Breast epithelium (tissue), 4 donors: ENCODE results near the gene SLC5A6. TPM values are rescaled to one million over a fixed set of nuclear protein-coding genes. Genes with fewer than 3 reads are reported as not detected.
A peak's percentile ranks its signal among the peaks of the same experiment; 100 is the strongest.
"Not testable (repeated sequence)": the region's sequence is repeated elsewhere in the genome, so short reads cannot be mapped to it uniquely, and the experiment has no call there.

Experiments used
- DNase-seq, 2 donors: peaks; one replicate each; pipeline ENCODE4 v3.0.0-alpha.2; 2019; ENCODE audit warnings: low spot score in 2 of 2
- H3K27ac ChIP-seq, 2 donors: fragments of 200-600 bp; sonication (generic) in 1 of 2; one replicate each; pipeline ENCODE4 v1.5.1; 2016 to 2019; ENCODE audit warnings: mild to moderate bottlenecking in 1 of 2
- H3K27me3 ChIP-seq, 2 donors: fragments of 200-600 bp; sonication (generic) in 1 of 2; one replicate each; pipeline versions ENCODE4 v1.5.1 to v1.6.0; 2017 to 2019; ENCODE audit warnings: control low read depth in 1 of 2, mild to moderate bottlenecking in 1 of 2
- H3K36me3 ChIP-seq: fragments of 200-600 bp; one replicate; pipeline ENCODE4 v1.5.1; 2019
- H3K4me1 ChIP-seq, 2 donors: fragments of 200-600 bp; sonication (generic); one replicate each; pipeline ENCODE4 v1.5.1; 2016 to 2019; ENCODE audit warnings: control low read depth in 1 of 2
- H3K4me3 ChIP-seq, 3 donors: fragments of 200-600 bp; sonication (generic); 1 replicate in 2 of 3; 2 replicates in 1 of 3; pipeline ENCODE4 v1.5.1; 2016 to 2019; ENCODE audit warnings: mild to moderate bottlenecking in 3 of 3, moderate library complexity in 2 of 3
- H3K9me3 ChIP-seq, 2 donors: fragments of 200-600 bp; sonication (generic) in 1 of 2; one replicate each; pipeline ENCODE4 v1.5.1; 2016 to 2019; ENCODE audit warnings: control low read depth in 1 of 2
- POLR2A ChIP-seq: fragments of 450-650 bp; IDR thresholded peaks from one replicate; pipeline ENCODE4 v1.6.1; 2016; ENCODE audit warnings: antibody characterized with exemption, mild to moderate bottlenecking, moderate library complexity
- POLR2AphosphoS5 ChIP-seq, 3 donors: sonication (generic); formaldehyde crosslinking; IDR thresholded peaks; one replicate each; pipeline ENCODE4 v1.6.1; 2017; ENCODE audit warnings: antibody characterized with exemption in 3 of 3
- intact Hi-C: fragments of 100-400 bp; cut with DNase I; formaldehyde crosslinking; loops from one replicate; pipeline ENCODE4 v1.15.1; 2023; ENCODE audit warnings: low total_unique reads
- total RNA-seq, 3 donors: library from RNA; depleted of rRNA; stranded (reverse); fragments of >200 nt; gene quantifications; one replicate each; pipeline ENCODE4 v1.1.0, GENCODE V29; 2016
- TF ChIP-seq, protein P1 (sequence below), 3 donors: fragments of 450-650 bp; IDR thresholded peaks; one replicate each; pipeline ENCODE4 v1.5.1; 2016 to 2017; ENCODE audit warnings: antibody characterized with exemption in 3 of 3, mild to moderate bottlenecking in 3 of 3, moderate library complexity in 3 of 3

Gene SLC5A6
- total RNA-seq, 3 donors from 2014 or later, result 43.4 to 86.2 (median 84.9) TPM

DNA sequence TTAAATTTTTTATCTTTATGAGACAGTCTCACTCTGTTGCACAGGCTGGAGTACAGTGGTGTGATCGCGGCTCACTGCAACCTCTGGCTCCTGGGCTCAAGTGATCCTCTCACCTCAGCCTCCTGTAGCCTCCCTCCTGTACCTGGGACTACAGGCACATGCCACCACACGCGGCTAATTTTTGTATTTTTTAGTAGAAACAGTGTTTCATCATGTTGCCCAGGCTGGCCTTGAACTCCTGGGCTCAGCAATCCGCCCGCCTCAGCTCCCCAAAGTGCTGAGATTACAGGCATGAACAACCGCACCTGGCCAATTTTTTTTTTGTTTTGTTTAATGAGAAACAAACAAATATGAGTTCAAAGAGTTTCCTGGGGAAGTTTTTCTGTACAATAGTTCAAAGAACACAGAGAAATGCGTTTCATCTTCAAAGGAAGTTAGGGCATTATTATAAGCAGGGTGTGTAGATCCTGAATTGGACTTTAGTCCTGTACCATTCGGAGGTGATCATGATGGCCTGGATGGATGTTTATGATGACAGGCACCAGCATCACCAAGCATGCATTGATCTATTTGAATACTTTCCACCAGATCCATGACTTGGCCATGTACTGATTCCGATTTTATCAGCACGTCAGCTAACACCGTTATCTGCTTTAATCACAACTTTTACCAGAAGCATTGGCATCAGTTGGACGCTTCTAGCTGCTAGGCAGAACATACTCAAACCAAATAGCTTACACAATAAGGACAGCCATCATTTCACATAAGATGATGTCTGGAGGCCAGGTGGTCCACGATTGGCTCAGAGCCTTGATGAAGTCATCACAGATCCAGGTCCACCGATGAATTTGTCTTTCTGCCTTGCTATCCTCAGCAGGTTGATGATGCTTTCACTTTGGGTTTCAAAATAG lies 34.4 kb downstream of the SLC5A6 start:
- intact Hi-C loops, result loop anchor here (5.0 kb wide), 1 partner anchor 40 kb away; the partner anchor contains the start of gene CAD
- no peaks in the 10 kb centered on the region for H3K27me3 ChIP-seq
- TF ChIP-seq POLR2AphosphoS5 (IDR thresholded peaks at IDR 0.05) (no peak), POLR2A (no peak)
- TF ChIP-seq, protein P1, sequence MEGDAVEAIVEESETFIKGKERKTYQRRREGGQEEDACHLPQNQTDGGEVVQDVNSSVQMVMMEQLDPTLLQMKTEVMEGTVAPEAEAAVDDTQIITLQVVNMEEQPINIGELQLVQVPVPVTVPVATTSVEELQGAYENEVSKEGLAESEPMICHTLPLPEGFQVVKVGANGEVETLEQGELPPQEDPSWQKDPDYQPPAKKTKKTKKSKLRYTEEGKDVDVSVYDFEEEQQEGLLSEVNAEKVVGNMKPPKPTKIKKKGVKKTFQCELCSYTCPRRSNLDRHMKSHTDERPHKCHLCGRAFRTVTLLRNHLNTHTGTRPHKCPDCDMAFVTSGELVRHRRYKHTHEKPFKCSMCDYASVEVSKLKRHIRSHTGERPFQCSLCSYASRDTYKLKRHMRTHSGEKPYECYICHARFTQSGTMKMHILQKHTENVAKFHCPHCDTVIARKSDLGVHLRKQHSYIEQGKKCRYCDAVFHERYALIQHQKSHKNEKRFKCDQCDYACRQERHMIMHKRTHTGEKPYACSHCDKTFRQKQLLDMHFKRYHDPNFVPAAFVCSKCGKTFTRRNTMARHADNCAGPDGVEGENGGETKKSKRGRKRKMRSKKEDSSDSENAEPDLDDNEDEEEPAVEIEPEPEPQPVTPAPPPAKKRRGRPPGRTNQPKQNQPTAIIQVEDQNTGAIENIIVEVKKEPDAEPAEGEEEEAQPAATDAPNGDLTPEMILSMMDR (IDR thresholded peaks at IDR 0.05), result no peak
- H3K4me3 ChIP-seq, result no peak overlapping the region
- H3K9me3 ChIP-seq, result no peaks in the 10 kb centered on the region
- H3K27ac ChIP-seq, result no peak overlapping the region
- H3K4me1 ChIP-seq, result peaks cover 0 to 11% of the 10 kb centered on the region in 2 donors
- no peak for DNase-seq
- H3K36me3 ChIP-seq, result no peaks in the 10 kb centered on the region

- peak overlapping the region in 1 of 2 donors; percentile 52 for H3K27ac ChIP-seq
- intact Hi-C loops, result loop anchor here (5.0 kb wide), 1 partner anchor 42 kb away; the partner anchor contains the start of gene CAD
These were observed 36.3 kb downstream of the SLC5A6 start for GRCh38 chr2:27175781-27176180.

GRCh38 chr2:27175330-27175729 lies 36.7 kb downstream of the SLC5A6 start:
- DNase-seq, result no peak
- Histone ChIP-seq H3K27ac (peak overlapping the region in 1 of 2 donors; percentile 52), H3K9me3 (no peaks in the 10 kb centered on the region), H3K27me3 (no peaks in the 10 kb centered on the region), H3K4me3 (no peak overlapping the region), H3K36me3 (no peaks in the 10 kb centered on the region), H3K4me1 (peaks cover 0 to 3% of the 10 kb centered on the region in 2 donors)
- intact Hi-C loops, result loop anchor here (5.0 kb wide), 1 partner anchor 42 kb away; the partner anchor contains the start of gene CAD
- TF ChIP-seq POLR2AphosphoS5 (IDR thresholded peaks at IDR 0.05) (no peak), POLR2A (no peak)
- TF ChIP-seq, protein P1 (IDR thresholded peaks at IDR 0.05), result no peak

More at GRCh38 chr2:27175781-27176180, 36.3 kb downstream of the SLC5A6 start:
- H3K4me1 ChIP-seq, H3K9me3 ChIP-seq, H3K27me3 ChIP-seq, H3K36me3 ChIP-seq, DNase-seq, H3K4me3 ChIP-seq: not testable (repeated sequence)

DNA sequence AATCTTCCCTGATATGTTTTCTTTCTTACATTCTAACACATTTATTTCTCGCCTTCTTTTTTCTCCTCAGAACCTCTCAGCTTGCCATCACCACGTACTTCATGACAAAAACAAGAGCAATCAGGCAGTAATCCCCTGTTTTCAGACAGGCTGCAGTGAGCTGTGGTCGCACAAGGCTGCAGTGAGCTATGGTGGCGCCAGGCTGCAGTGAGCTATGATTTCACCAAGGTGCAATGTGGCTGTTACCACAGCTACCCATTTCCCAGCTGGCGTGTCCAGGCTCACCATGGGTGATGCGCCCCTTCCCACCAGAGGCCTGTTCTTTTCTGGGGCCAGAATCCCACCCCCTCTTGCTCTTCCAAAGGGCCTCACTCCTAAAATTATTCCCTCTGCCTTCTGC lies 37.4 kb downstream of the SLC5A6 start:
- intact Hi-C loops, result loop anchor here (5.0 kb wide), 1 partner anchor 43 kb away; the partner anchor contains the start of gene CAD
- H3K9me3 ChIP-seq, result no peaks in the 10 kb centered on the region
- H3K4me3 ChIP-seq, result no peak overlapping the region
- H3K27ac ChIP-seq, result peak overlapping the region in 1 of 2 donors; percentile 69
- H3K27me3 ChIP-seq, result no peaks in the 10 kb centered on the region
- peaks cover 0 to 3% of the 10 kb centered on the region in 2 donors for H3K4me1 ChIP-seq
- TF ChIP-seq POLR2AphosphoS5 (IDR thresholded peaks at IDR 0.05) (no peak), POLR2A (no peak)
- TF ChIP-seq, protein P1 (IDR thresholded peaks at IDR 0.05), result no peak
- H3K36me3 ChIP-seq, result no peaks in the 10 kb centered on the region
- no peak for DNase-seq

- Histone ChIP-seq H3K36me3 (no peaks in the 10 kb centered on the region), H3K9me3 (no peaks in the 10 kb centered on the region), H3K4me3 (no peak overlapping the region), H3K27ac (no peak overlapping the region), H3K27me3 (no peaks in the 10 kb centered on the region), H3K4me1 (peaks cover 0 to 3% of the 10 kb centered on the region in 2 donors)
- intact Hi-C loops, result no loop called here
- TF ChIP-seq POLR2AphosphoS5 (IDR thresholded peaks at IDR 0.05) (no peak), POLR2A (no peak)
- TF ChIP-seq, protein P1 (IDR thresholded peaks at IDR 0.05), result no peak
- no peak for DNase-seq
These were observed 40.7 kb downstream of the SLC5A6 start for GRCh38 chr2:27171351-27171848.
